Heart left ventricle (tissue), 13 donors: ENCODE results near the gene DIAPH3.

Experiments
- CTCF ChIP-seq, 12 donors: fragments of 200-600 bp; sonication (generic) in 4 of 12; IDR thresholded peaks; one replicate each; pipeline versions ENCODE4 v1.5.0 to v1.8.0; 2018 to 2022; ENCODE audit warnings: antibody characterized with exemption in 12 of 12, mild to moderate bottlenecking in 5 of 12
- POLR2A ChIP-seq, 2 donors: fragments of 450-650 bp; IDR thresholded peaks; one replicate each; pipeline ENCODE4 v1.6.1; 2017; ENCODE audit warnings: antibody characterized with exemption in 2 of 2, mild to moderate bottlenecking in 2 of 2, moderate library complexity in 2 of 2
- donor health status: ischemic (EF 13 %, LVEDD 7.1; RV severe dilation, severe dysfunction).
- donor health status: DM: no; HTN: yes; CAD: no.
- donor health status: DM: no; HTN: no; CAD: no.
- donor health status: ischemic (EF 25% LVEDD 6.9; RV normal size, moderate dysfunction).
- donor health status: ischemic (EF 25% LVEDD 5.7; RV mildly dilated, moderate dysfunction).
- donor health status: ischemic (EF 35%, LVEDD 5.7; RV mildly dilated, moderate dysfunction).
- donor health status: nonischemic (EF 11% LVEDD 7.7; RV severe dilation, severe dysfunction).
- donor health status: DM: yes; HTN: yes; CAD: no.
- donor health status: PGD.
- donor health status: ischemic (EF 29% LVEDD 5.4; RV normal size, mild dysfunction).
- donor health status: nonischemic (EF 23%, LVEDD 6.1; RV moderate dilation, normal function).

GRCh38 chr13:60169239-60170031, 5.7 kb upstream of the DIAPH3 start:
- TF ChIP-seq CTCF (IDR thresholded peaks at IDR 0.05), result no peak
- TF ChIP-seq POLR2A (IDR thresholded peaks at IDR 0.05), result no peak
